ENCODE data around the gene LCE1D.

LCE1D gene, protein sequence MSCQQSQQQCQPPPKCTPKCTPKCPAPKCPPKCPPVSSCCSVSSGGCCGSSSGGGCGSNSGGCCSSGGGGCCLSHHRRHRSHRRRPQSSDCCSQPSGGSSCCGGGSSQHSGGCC

DNA sequence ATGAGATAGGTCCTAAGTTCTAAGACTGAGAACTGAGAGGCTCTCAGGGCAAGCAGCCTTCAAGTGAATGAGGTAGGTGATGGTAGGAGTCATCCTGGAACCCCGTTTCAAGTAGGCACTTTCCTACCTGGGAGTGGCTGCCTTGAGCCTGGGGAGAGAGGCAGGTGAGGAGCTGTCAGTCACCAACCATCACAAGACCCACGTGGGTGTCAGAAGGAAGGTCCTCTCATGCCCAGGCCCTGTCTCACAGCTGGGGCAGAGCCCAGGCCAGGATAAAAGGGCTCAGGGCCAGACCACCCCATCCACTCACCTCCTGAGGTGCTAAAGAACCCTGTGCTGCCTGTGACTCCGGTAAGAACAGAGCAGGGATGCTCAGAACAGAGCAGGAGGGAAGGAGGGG, at the start of gene LCE1D:
LCE1D (plus strand) TSS at position 301 of the 400 bp plus-strand sequence. CDS start 1,074 bp downstream, outside the sequence.
- no peak for TF ChIP-seq ZFX (IDR thresholded peaks at IDR 0.05)
- TF ChIP-seq, protein P1, sequence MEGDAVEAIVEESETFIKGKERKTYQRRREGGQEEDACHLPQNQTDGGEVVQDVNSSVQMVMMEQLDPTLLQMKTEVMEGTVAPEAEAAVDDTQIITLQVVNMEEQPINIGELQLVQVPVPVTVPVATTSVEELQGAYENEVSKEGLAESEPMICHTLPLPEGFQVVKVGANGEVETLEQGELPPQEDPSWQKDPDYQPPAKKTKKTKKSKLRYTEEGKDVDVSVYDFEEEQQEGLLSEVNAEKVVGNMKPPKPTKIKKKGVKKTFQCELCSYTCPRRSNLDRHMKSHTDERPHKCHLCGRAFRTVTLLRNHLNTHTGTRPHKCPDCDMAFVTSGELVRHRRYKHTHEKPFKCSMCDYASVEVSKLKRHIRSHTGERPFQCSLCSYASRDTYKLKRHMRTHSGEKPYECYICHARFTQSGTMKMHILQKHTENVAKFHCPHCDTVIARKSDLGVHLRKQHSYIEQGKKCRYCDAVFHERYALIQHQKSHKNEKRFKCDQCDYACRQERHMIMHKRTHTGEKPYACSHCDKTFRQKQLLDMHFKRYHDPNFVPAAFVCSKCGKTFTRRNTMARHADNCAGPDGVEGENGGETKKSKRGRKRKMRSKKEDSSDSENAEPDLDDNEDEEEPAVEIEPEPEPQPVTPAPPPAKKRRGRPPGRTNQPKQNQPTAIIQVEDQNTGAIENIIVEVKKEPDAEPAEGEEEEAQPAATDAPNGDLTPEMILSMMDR (conservative IDR thresholded peaks at IDR 0.05) = no peak

DNA sequence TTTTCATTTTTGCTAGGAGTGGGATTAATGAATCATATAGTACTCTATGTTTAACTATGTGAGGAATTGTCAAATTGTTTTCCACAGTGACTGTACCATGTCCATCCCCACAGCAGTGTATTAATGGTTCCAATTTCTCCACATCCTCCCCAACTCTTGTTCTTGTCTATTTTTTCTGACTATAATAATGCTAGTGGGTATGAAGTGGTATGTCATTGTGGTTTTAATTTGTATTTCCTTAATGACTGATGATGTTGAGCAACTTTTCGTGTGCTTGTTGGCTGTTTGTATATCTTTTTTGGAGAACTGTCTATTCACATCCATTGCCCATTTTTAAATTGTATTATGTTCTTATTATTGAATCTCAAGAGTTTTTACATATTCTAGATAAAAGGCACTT, 48.7 kb upstream of the LCE1D start:
- no peak overlapping the region for H3K27ac ChIP-seq

More for the DNA sequence above, at the start of gene LCE1D:
- H3K27ac ChIP-seq = no peak within 1 kb of the TSS

DNA sequence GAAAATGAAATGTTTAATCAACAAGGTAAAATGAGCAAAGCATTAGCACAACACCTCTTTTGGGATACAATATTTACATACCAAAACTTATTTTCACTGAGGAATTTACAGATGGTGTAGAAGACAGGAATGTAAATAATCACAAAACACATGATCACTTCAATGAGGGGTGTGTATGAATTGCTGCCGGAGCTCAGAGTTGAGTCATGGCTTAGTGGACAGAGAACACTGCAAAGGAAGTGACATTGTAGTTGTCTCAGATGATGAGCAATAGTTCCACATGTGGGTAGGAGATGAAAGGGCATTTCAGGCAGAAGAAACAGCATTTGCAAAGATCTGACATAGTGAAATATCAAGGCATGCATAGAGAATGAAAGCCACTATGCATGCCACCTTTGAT, 44.3 kb upstream of the LCE1D start:
- no peak for TF ChIP-seq ZFX (IDR thresholded peaks at IDR 0.05)
- TF ChIP-seq, protein P1 (conservative IDR thresholded peaks at IDR 0.05) = no peak
- H3K27ac ChIP-seq = no peak overlapping the region

More for the DNA sequence above, 48.7 kb upstream of the LCE1D start:
- TF ChIP-seq ZFX (IDR thresholded peaks at IDR 0.05) = no peak
- TF ChIP-seq, protein P1 (conservative IDR thresholded peaks at IDR 0.05) = no peak

DNA sequence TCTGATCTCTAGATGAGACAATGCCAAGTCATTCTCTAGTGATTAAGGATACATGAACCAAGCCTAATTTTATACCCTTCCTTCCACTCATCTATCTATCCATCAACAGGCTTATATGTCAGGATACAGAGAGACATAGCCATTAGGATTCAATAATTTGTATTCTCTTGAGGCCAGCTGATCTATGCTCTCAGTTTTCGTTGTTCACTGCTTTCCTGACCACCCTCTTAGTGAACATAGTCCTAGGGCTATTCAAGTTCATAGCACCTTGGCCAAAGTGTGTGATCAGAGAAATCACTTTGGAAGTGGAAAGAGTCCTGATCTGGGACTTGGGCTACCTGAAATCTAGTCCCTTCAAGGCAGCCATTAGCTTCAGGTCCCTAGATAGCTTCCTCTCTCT, 42.9 kb upstream of the LCE1D start:
- no peak overlapping the region for H3K27ac ChIP-seq
- TF ChIP-seq ZFX (IDR thresholded peaks at IDR 0.05) = no peak
- TF ChIP-seq, protein P1 (conservative IDR thresholded peaks at IDR 0.05) = no peak

DNA sequence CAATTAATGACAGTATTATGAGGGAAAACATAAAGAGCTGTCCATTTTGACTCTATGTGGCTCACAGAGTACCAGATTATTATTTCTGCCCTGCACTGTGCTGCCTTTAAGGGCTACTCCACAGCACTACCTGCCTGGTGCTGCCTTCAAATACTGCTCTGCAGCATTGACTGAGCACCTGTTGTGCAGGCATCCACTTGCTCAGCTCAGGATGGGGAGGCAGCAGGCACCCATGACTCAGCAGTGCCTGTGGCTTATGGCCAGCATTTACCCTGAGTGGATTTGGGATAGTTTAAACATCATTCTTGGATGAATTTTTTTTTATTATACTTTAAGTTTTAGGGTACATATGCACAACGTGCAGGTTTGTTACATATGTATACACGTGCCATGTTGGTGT, 39.6 kb upstream of the LCE1D start:
- H3K27ac ChIP-seq = no peak overlapping the region
- TF ChIP-seq, protein P1 (conservative IDR thresholded peaks at IDR 0.05) = no peak
- TF ChIP-seq ZFX (IDR thresholded peaks at IDR 0.05) = no peak

DNA sequence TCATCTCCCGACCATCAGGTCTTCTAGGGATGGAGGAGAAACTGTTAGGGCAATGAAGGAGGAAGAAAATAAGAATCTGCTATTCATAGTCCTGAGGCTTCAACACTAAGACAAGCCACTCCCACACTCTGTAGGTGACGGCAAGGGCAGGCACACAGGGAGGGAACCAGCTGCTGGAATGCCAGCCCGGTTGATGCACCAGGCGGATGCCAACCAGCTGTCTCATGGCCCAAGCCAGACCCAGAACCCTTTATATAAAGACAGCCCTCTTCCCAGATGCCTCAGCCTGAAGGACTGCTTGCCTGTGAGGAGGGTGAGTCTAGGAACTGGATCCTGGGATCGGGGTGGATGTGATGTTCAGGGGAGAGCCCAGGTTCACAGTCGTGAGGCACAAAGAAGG, 38.8 kb upstream of the LCE1D start, which contains the start of gene KPRP:
KPRP (plus strand) TSS at position 279 of the 400 bp plus-strand sequence. CDS start 1,564 bp downstream, outside the sequence.
- no peak within 1 kb of the TSS for H3K27ac ChIP-seq
- no peak for TF ChIP-seq ZFX (IDR thresholded peaks at IDR 0.05)

DNA sequence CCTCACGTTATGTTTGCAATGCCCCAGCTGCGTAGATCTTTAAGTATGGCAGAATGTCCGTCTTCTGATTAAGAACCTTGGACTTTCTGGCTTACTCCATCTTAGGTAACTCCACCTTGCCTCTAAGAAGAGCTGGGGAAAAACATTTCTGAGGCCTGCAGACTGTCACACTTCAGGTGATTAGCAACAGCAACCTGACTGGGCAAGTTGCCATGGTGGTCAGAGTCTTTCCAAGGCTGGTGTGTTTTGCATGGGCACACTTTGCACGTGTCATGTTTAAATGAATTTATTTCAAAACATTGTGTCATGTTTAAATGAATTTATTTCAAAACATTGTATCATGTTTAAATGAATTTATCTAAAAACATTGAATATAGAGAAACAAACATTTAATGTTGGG, 37.9 kb upstream of the LCE1D start:
- H3K27ac ChIP-seq = no peak overlapping the region
- no peak for TF ChIP-seq ZFX (IDR thresholded peaks at IDR 0.05)
- TF ChIP-seq, protein P1 (conservative IDR thresholded peaks at IDR 0.05) = no peak

Data from C4-2B (cell line).